GM12875 (cell line): ENCODE data around the gene ZBTB46.

Experiments
- H3K4me3 ChIP-seq: one replicate; pipeline ENCODE4 v1.5.1; 2011; ENCODE audit warnings: low read depth, low read length, control low read depth
- TF ChIP-seq, protein P1 (sequence below): IDR thresholded peaks from 2 replicates; pipeline ENCODE4 v1.5.1; 2011; ENCODE audit warnings: low read depth, mild to moderate bottlenecking, control low read depth, inconsistent platforms, low read length, moderate library complexity, borderline replicate concordance; ENCODE audit not compliant: insufficient read depth

Gene ZBTB46

GRCh38 chr20:63737695-63737944 lies 93.4 kb downstream of the ZBTB46 start:
- H3K4me3 ChIP-seq = peak overlapping the region; percentile 61
- TF ChIP-seq, protein P1, sequence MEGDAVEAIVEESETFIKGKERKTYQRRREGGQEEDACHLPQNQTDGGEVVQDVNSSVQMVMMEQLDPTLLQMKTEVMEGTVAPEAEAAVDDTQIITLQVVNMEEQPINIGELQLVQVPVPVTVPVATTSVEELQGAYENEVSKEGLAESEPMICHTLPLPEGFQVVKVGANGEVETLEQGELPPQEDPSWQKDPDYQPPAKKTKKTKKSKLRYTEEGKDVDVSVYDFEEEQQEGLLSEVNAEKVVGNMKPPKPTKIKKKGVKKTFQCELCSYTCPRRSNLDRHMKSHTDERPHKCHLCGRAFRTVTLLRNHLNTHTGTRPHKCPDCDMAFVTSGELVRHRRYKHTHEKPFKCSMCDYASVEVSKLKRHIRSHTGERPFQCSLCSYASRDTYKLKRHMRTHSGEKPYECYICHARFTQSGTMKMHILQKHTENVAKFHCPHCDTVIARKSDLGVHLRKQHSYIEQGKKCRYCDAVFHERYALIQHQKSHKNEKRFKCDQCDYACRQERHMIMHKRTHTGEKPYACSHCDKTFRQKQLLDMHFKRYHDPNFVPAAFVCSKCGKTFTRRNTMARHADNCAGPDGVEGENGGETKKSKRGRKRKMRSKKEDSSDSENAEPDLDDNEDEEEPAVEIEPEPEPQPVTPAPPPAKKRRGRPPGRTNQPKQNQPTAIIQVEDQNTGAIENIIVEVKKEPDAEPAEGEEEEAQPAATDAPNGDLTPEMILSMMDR = no peak

GRCh38 chr20:63736893-63737694 lies 94.0 kb downstream of the ZBTB46 start:
- TF ChIP-seq, protein P1 = no peak
- peak overlapping the region; percentile 61 for H3K4me3 ChIP-seq

GRCh38 chr20:63735859-63736718 lies 95.0 kb downstream of the ZBTB46 start, which contains the start of gene LIME1:
TSS of gene LIME1 (plus strand) at chr20:63736664. CDS start at chr20:63737550, 886 bp downstream.
- H3K4me3 ChIP-seq = peak within 1 kb of the TSS; percentile 61
- TF ChIP-seq, protein P1 = no peak

GRCh38 chr20:63734946-63735858 lies 95.9 kb downstream of the ZBTB46 start:
- TF ChIP-seq, protein P1 = no peak
- H3K4me3 ChIP-seq = no peak overlapping the region

- H3K4me3 ChIP-seq = no peak overlapping the region
Observed at GRCh38 chr20:63734111-63734945, 96.7 kb downstream of the ZBTB46 start.

More at GRCh38 chr20:63734111-63734945, 96.7 kb downstream of the ZBTB46 start:
- TF ChIP-seq, protein P1 = no peak
